ENCODE data around the gene GRP.

The GRP gene

DNA sequence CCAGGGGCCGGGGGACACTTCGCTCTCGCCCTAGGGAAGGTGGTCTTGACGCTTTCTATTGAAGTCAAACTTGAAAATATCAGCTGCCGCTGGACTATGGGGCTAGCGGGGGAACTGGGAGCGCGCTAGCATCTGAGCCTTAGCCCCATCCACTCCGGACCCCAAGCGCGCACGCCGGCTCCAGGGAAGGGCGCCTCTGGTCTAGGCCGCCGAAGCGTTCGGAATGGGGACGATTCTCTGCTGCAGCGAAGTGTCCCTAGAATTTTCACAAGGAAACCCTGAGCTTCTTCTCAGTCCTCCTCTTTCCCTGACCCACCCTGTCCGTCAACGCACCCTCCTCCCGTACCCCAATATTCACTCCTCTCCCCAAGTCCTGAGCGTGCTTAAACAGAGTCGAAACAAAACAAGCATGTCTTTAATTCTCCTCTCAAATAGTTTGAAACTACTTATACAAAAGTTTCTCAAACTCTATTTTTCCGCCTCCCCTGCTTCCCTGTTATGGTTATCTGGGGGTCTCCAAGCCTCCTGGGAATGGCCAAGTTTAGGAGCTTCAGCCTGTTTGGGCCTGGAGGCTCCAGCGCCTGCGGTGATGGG lies 48.3 kb downstream of the GRP start:
- H3K27me3 ChIP-seq (ENCODE audit: control insufficient read depth, insufficient read depth, low read length), result peaks cover 99% of the 10 kb centered on the region
- H3K4me3 ChIP-seq (ENCODE audit: low read depth, low read length), result peak overlapping the region; percentile 65
- H3K9ac ChIP-seq (ENCODE audit: low read depth, low read length), result no peak overlapping the region
- H3K36me3 ChIP-seq (ENCODE audit: control insufficient read depth, insufficient read depth, low read length), result no peaks in the 10 kb centered on the region
- H3K4me1 ChIP-seq (ENCODE audit: control insufficient read depth, insufficient read depth, low read length), result peaks cover 46% of the 10 kb centered on the region
- H3K9me3 ChIP-seq (ENCODE audit: control insufficient read depth, insufficient read depth, low read length), result no peaks in the 10 kb centered on the region
- H3K27ac ChIP-seq (ENCODE audit: low read depth, low read length), result no peak overlapping the region

DNA sequence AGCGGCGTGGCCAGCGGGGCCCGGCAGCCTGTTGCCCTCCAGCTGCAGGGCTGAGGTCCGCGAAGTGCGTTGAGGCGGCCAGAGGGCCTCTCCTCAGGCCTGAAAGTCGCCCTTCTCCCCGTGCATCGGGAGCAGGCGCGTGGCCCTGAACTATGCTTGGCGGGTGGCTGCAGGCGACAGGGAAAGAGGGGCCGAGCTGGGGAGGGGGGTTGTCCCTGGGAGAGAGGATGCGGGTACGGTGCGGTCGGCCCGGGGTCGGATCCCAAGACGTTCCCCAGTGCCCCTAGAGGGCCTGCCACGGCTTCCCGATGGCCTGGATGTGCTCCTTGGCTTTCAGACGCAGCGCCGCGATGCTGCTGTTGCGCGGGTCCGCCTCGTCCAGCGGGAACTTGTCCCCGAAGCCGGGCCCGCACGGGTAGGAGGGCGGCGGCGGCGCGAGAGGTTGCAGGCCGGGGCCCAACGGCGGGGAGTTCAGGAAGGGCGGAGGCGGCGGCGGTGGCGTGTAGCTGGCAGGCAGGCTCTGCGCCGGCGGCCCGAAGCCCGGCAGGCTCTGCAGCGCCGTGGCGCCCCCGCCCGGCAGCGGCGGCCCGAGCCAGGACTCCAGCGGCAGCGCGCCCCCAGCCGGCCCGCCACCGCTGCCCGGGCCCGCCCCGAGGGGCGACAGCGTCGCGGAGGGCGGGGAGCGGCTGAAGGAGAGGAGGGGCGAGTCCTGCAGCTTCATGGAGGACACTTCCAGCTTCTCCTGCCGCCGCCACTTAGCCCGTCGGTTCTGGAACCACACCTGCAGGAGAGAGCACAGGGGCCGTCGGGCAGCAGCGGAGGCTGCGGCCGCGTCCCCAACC lies 49.0 kb downstream of the GRP start:
- Histone ChIP-seq H3K36me3 (ENCODE audit: control insufficient read depth, insufficient read depth, low read length) (no peaks in the 10 kb centered on the region), H3K4me3 (ENCODE audit: low read depth, low read length) (peak overlapping the region; percentile 65), H3K9me3 (ENCODE audit: control insufficient read depth, insufficient read depth, low read length) (no peaks in the 10 kb centered on the region), H3K27me3 (ENCODE audit: control insufficient read depth, insufficient read depth, low read length) (peaks cover 99% of the 10 kb centered on the region), H3K4me1 (ENCODE audit: control insufficient read depth, insufficient read depth, low read length) (peaks cover 42% of the 10 kb centered on the region), H3K9ac (ENCODE audit: low read depth, low read length) (no peak overlapping the region), H3K27ac (ENCODE audit: low read depth, low read length) (no peak overlapping the region)

- H3K27me3 ChIP-seq (ENCODE audit: control insufficient read depth, insufficient read depth, low read length), result peaks cover 99% of the 10 kb centered on the region
- H3K27ac ChIP-seq (ENCODE audit: low read depth, low read length), result no peak overlapping the region
- no peaks in the 10 kb centered on the region for H3K36me3 ChIP-seq (ENCODE audit: control insufficient read depth, insufficient read depth, low read length)
- H3K4me1 ChIP-seq (ENCODE audit: control insufficient read depth, insufficient read depth, low read length), result peaks cover 38% of the 10 kb centered on the region
- H3K4me3 ChIP-seq (ENCODE audit: low read depth, low read length), result peak overlapping the region; percentile 65
- H3K9ac ChIP-seq (ENCODE audit: low read depth, low read length), result no peak overlapping the region
- H3K9me3 ChIP-seq (ENCODE audit: control insufficient read depth, insufficient read depth, low read length), result no peaks in the 10 kb centered on the region
These were observed 49.7 kb downstream of the GRP start for GRCh38 chr18:59269563-59270119.

- Histone ChIP-seq H3K36me3 (ENCODE audit: control insufficient read depth, insufficient read depth, low read length) (no peaks in the 10 kb centered on the region), H3K4me1 (ENCODE audit: control insufficient read depth, insufficient read depth, low read length) (peaks cover 40% of the 10 kb centered on the region), H3K27me3 (ENCODE audit: control insufficient read depth, insufficient read depth, low read length) (peaks cover 99% of the 10 kb centered on the region), H3K9me3 (ENCODE audit: control insufficient read depth, insufficient read depth, low read length) (no peaks in the 10 kb centered on the region), H3K9ac (ENCODE audit: low read depth, low read length) (no peak overlapping the region), H3K4me3 (ENCODE audit: low read depth, low read length) (no peak overlapping the region), H3K27ac (ENCODE audit: low read depth, low read length) (no peak overlapping the region)
These were observed 50.8 kb downstream of the GRP start for GRCh38 chr18:59270689-59271257.

- Histone ChIP-seq H3K9me3 (ENCODE audit: control insufficient read depth, insufficient read depth, low read length) (no peaks in the 10 kb centered on the region), H3K36me3 (ENCODE audit: control insufficient read depth, insufficient read depth, low read length) (no peaks in the 10 kb centered on the region), H3K4me3 (ENCODE audit: low read depth, low read length) (peak overlapping the region; percentile 69), H3K9ac (ENCODE audit: low read depth, low read length) (no peak overlapping the region), H3K27ac (ENCODE audit: low read depth, low read length) (no peak overlapping the region), H3K27me3 (ENCODE audit: control insufficient read depth, insufficient read depth, low read length) (peaks cover 99% of the 10 kb centered on the region), H3K4me1 (ENCODE audit: control insufficient read depth, insufficient read depth, low read length) (peaks cover 47% of the 10 kb centered on the region)
These were observed 51.8 kb downstream of the GRP start for GRCh38 chr18:59271606-59272220.

GRCh38 chr18:59272221-59272888 lies 52.4 kb downstream of the GRP start:
- Histone ChIP-seq H3K9me3 (ENCODE audit: control insufficient read depth, insufficient read depth, low read length) (no peaks in the 10 kb centered on the region), H3K9ac (ENCODE audit: low read depth, low read length) (no peak overlapping the region), H3K4me3 (ENCODE audit: low read depth, low read length) (peak overlapping the region; percentile 69), H3K27ac (ENCODE audit: low read depth, low read length) (no peak overlapping the region), H3K27me3 (ENCODE audit: control insufficient read depth, insufficient read depth, low read length) (peaks cover 99% of the 10 kb centered on the region), H3K4me1 (ENCODE audit: control insufficient read depth, insufficient read depth, low read length) (peaks cover 45% of the 10 kb centered on the region), H3K36me3 (ENCODE audit: control insufficient read depth, insufficient read depth, low read length) (no peaks in the 10 kb centered on the region)

GRCh38 chr18:59272891-59273758 lies 53.2 kb downstream of the GRP start, which contains the start of gene RAX:
RAX (minus strand) TSS chr18:59273454; CDS start chr18:59273206, 248 bp downstream.
- Histone ChIP-seq H3K36me3 (ENCODE audit: control insufficient read depth, insufficient read depth, low read length) (no peaks in the 10 kb centered on the region), H3K9me3 (ENCODE audit: control insufficient read depth, insufficient read depth, low read length) (no peaks in the 10 kb centered on the region), H3K4me3 (ENCODE audit: low read depth, low read length) (peak within 1 kb of the TSS; percentile 69), H3K27ac (ENCODE audit: low read depth, low read length) (no peak within 1 kb of the TSS), H3K27me3 (ENCODE audit: control insufficient read depth, insufficient read depth, low read length) (peaks cover 99% of the 10 kb centered on the region), H3K9ac (ENCODE audit: low read depth, low read length) (no peak within 1 kb of the TSS), H3K4me1 (ENCODE audit: control insufficient read depth, insufficient read depth, low read length) (peaks cover 40% of the 10 kb centered on the region)

GRCh38 chr18:59273759-59274532 lies 54.0 kb downstream of the GRP start:
- Histone ChIP-seq H3K4me3 (ENCODE audit: low read depth, low read length) (peak overlapping the region; percentile 69), H3K27me3 (ENCODE audit: control insufficient read depth, insufficient read depth, low read length) (peaks cover 99% of the 10 kb centered on the region), H3K9me3 (ENCODE audit: control insufficient read depth, insufficient read depth, low read length) (no peaks in the 10 kb centered on the region), H3K36me3 (ENCODE audit: control insufficient read depth, insufficient read depth, low read length) (no peaks in the 10 kb centered on the region), H3K4me1 (ENCODE audit: control insufficient read depth, insufficient read depth, low read length) (peaks cover 36% of the 10 kb centered on the region), H3K9ac (ENCODE audit: low read depth, low read length) (no peak overlapping the region), H3K27ac (ENCODE audit: low read depth, low read length) (no peak overlapping the region)

DNA sequence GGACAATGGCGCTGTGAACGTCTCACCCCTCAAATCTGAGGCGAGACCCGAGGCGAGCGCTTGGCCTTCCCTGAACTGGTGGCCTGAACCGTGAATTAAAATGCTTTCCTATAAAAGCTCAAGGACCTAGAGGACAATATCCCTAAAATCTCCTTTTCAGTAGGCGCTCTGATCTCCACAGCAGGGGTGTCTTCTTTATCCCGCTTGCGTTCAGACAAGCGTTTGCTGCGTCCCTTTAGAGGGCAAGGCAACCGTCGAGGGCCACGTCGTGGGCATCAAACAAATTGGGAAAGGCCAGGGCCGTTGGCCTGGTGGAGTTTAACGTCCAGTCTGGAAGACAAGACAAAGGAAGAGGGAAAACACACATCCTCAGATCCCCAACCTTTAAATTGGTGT lies 54.6 kb downstream of the GRP start:
- H3K9me3 ChIP-seq (ENCODE audit: control insufficient read depth, insufficient read depth, low read length), result no peaks in the 10 kb centered on the region
- H3K27ac ChIP-seq (ENCODE audit: low read depth, low read length), result no peak overlapping the region
- no peak overlapping the region for H3K9ac ChIP-seq (ENCODE audit: low read depth, low read length)
- peak overlapping the region; percentile 69; the same call in 1 of the 2 replicates for H3K4me3 ChIP-seq (ENCODE audit: low read depth, low read length)
- no peaks in the 10 kb centered on the region for H3K36me3 ChIP-seq (ENCODE audit: control insufficient read depth, insufficient read depth, low read length)
- H3K27me3 ChIP-seq (ENCODE audit: control insufficient read depth, insufficient read depth, low read length), result peaks cover 100% of the 10 kb centered on the region
- H3K4me1 ChIP-seq (ENCODE audit: control insufficient read depth, insufficient read depth, low read length), result peaks cover 33% of the 10 kb centered on the region

All from HUES48 (cell line).